IPS-15b (cell line): ENCODE measurements around the gene ADAMTSL5.

Experiments
- H3K27me3 ChIP-seq: one replicate; pipeline ENCODE4 v1.6.1; 2013; ENCODE audit warnings: low read length; ENCODE audit not compliant: control insufficient read depth, insufficient read depth
- H3K36me3 ChIP-seq: one replicate; pipeline ENCODE4 v1.6.1; 2013; ENCODE audit warnings: low read length; ENCODE audit not compliant: control insufficient read depth, insufficient read depth
- H3K4me1 ChIP-seq: one replicate; pipeline ENCODE4 v1.6.1; 2013; ENCODE audit warnings: mild to moderate bottlenecking, low read length; ENCODE audit not compliant: control insufficient read depth, insufficient read depth
- H3K4me3 ChIP-seq: one replicate; pipeline ENCODE4 v1.5.1; 2013; ENCODE audit warnings: low read depth, low read length
- H3K9ac ChIP-seq: one replicate; pipeline ENCODE4 v1.6.1; 2013; ENCODE audit warnings: low read depth, mild to moderate bottlenecking, low read length
- H3K9me3 ChIP-seq: one replicate; pipeline ENCODE4 v1.6.1; 2013; ENCODE audit warnings: mild to moderate bottlenecking, low read length; ENCODE audit not compliant: control insufficient read depth, insufficient read depth

Gene ADAMTSL5

GRCh38 chr19:1509602-1510441, 3.0 kb downstream of the ADAMTSL5 start:
- Histone ChIP-seq H3K9me3 (no peaks in the 10 kb centered on the region), H3K4me1 (peaks cover 2% of the 10 kb centered on the region), H3K36me3 (no peaks in the 10 kb centered on the region), H3K27me3 (peaks cover 12% of the 10 kb centered on the region), H3K4me3 (no peak overlapping the region), H3K9ac (no peak overlapping the region)

- Histone ChIP-seq H3K27me3 (peaks cover 17% of the 10 kb centered on the region), H3K4me3 (peak overlapping the region; percentile 36), H3K9me3 (no peaks in the 10 kb centered on the region), H3K4me1 (peaks cover 2% of the 10 kb centered on the region), H3K36me3 (no peaks in the 10 kb centered on the region), H3K9ac (no peak overlapping the region)
These were observed 4.3 kb downstream of the ADAMTSL5 start for GRCh38 chr19:1508507-1508856.

GRCh38 chr19:1507763-1508506, 4.9 kb downstream of the ADAMTSL5 start:
- H3K4me1 ChIP-seq: peaks cover 2% of the 10 kb centered on the region
- H3K9ac ChIP-seq: peak overlapping the region; percentile 14
- peaks cover 20% of the 10 kb centered on the region for H3K27me3 ChIP-seq

DNA sequence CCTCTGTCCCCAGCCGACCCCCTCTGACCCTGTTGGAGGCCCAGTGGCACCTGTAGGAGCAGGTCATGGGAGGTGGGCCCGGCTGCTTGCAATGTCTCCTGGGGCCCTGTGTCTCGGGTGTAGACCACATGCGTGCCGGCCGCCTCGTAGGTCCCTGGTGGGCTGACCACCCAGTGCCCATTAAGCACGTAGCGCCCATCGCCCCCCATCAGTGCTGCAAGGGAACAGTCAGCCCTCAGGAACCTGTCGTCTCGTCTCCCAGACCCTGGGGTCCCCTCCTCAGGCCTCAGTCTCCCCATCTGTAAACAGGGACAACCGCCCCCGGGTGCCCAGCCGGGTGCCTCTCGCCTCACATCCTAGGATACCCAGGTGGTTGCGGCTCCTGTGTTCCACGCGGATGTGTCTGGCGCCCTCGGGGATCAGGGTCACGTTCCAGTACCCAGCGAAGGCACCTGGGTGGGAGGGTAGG, 5.6 kb downstream of the ADAMTSL5 start:
- H3K9ac ChIP-seq: peak overlapping the region; percentile 14
- peaks cover 2% of the 10 kb centered on the region for H3K4me1 ChIP-seq
- H3K36me3 ChIP-seq: no peaks in the 10 kb centered on the region
- no peaks in the 10 kb centered on the region for H3K9me3 ChIP-seq
- H3K4me3 ChIP-seq: peak overlapping the region; percentile 88
- peaks cover 20% of the 10 kb centered on the region for H3K27me3 ChIP-seq

More at GRCh38 chr19:1507763-1508506, 4.9 kb downstream of the ADAMTSL5 start:
- no peaks in the 10 kb centered on the region for H3K36me3 ChIP-seq
- no peaks in the 10 kb centered on the region for H3K9me3 ChIP-seq
- peak overlapping the region; percentile 88 for H3K4me3 ChIP-seq

- Histone ChIP-seq H3K36me3 (no peaks in the 10 kb centered on the region), H3K9ac (no peak overlapping the region), H3K27me3 (peaks cover 20% of the 10 kb centered on the region), H3K9me3 (no peaks in the 10 kb centered on the region), H3K4me3 (no peak overlapping the region), H3K4me1 (no peaks in the 10 kb centered on the region)
These were observed 6.6 kb downstream of the ADAMTSL5 start for GRCh38 chr19:1505991-1506881.

- Histone ChIP-seq H3K4me3 (no peak overlapping the region), H3K36me3 (no peaks in the 10 kb centered on the region), H3K9ac (no peak overlapping the region), H3K9me3 (no peaks in the 10 kb centered on the region), H3K4me1 (no peaks in the 10 kb centered on the region), H3K27me3 (peaks cover 18% of the 10 kb centered on the region)
These were observed 7.8 kb downstream of the ADAMTSL5 start for GRCh38 chr19:1505012-1505411.

DNA sequence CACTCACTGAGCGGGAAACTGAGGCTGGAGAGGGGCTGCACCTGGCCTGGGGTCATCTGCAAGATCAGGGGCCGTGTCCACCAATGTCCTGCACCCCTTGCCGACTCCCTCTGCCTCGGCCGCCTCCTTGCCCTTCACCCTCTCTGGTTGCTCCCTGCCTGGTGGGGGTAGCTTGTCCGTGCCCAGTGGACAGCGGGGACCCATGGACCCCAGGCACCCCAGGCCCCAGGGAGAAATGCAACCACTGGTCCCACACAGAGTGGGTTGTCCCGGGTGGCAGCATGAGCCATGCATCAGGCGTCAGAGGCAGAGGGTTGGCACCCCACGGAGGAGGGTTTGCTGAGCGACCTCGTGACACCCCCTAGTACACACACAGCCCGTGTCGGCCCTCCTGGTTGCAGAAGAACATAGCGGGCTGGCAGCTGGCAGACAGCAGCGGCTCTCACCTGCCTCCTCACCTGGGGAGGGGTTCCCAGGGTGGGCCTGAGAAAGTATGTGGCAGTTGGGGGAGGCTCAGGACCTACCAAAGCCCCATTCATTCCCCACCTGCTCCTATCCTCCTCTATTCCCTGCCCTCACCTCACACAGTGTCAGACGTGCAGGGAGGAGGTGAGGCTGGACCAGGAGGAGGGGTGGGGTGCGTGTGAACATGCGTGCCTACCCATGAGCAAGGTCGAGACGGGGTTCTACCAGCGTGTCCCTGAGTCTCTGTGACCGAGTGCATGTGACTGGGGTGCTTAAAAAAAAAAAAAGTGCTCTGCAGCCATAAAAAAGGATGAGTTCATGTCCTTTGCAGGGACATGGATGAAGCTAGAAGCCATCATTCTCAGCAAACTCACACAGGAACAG, 8.7 kb downstream of the ADAMTSL5 start:
- peaks cover 14% of the 10 kb centered on the region for H3K27me3 ChIP-seq
- H3K4me1 ChIP-seq: no peaks in the 10 kb centered on the region
- H3K9ac ChIP-seq: no peak overlapping the region
- H3K9me3 ChIP-seq: no peaks in the 10 kb centered on the region
- H3K36me3 ChIP-seq: no peaks in the 10 kb centered on the region
- peak overlapping the region; percentile 24 for H3K4me3 ChIP-seq

- Histone ChIP-seq H3K27me3 (peaks cover 14% of the 10 kb centered on the region), H3K9me3 (no peaks in the 10 kb centered on the region), H3K9ac (no peak overlapping the region), H3K4me1 (no peaks in the 10 kb centered on the region), H3K36me3 (no peaks in the 10 kb centered on the region), H3K4me3 (peak overlapping the region; percentile 24)
These were observed 9.5 kb downstream of the ADAMTSL5 start for GRCh38 chr19:1503089-1503924.

DNA sequence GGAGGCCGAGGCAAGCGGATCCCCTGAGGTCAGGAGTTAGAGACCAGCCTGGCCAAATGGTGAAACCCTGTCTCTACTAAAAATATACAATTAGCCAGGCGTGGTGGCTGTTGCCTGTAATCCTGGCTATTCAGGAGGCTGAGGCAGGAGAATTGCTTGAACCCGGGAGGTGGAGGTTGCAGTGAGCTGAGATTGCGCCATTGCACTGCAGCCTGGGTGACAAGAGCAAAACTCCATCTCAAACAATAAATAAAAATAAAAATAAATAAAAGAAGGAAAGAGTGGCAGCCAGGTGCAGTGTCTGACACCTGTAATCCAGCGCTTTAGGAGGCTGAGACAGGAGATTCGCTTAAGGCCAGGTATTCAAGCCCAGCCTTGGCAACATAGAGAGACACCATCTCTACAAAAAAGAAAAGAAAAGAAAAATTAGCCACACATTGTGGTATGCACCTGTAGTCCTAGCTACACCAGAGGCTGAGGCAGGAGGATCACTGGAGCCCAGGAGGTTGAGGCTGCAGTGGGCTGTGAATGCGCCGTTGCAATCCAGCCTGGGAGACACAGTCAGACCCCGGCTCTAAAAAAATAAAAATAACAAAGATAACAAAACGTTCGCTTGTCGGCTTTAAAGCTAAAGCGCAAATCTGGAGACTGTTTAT, 10.3 kb downstream of the ADAMTSL5 start:
- peak overlapping the region; percentile 24 for H3K4me3 ChIP-seq
- H3K9me3 ChIP-seq: no peaks in the 10 kb centered on the region
- no peaks in the 10 kb centered on the region for H3K4me1 ChIP-seq
- H3K36me3 ChIP-seq: no peaks in the 10 kb centered on the region
- no peak overlapping the region for H3K9ac ChIP-seq
- peaks cover 14% of the 10 kb centered on the region for H3K27me3 ChIP-seq

GRCh38 chr19:1501200-1501595, 11.6 kb downstream of the ADAMTSL5 start:
- Histone ChIP-seq H3K9ac (no peak overlapping the region), H3K4me1 (no peaks in the 10 kb centered on the region), H3K27me3 (peaks cover 14% of the 10 kb centered on the region), H3K4me3 (no peak overlapping the region), H3K9me3 (no peaks in the 10 kb centered on the region), H3K36me3 (no peaks in the 10 kb centered on the region)
